ENCODE results near the gene NUBPL.

DNA sequence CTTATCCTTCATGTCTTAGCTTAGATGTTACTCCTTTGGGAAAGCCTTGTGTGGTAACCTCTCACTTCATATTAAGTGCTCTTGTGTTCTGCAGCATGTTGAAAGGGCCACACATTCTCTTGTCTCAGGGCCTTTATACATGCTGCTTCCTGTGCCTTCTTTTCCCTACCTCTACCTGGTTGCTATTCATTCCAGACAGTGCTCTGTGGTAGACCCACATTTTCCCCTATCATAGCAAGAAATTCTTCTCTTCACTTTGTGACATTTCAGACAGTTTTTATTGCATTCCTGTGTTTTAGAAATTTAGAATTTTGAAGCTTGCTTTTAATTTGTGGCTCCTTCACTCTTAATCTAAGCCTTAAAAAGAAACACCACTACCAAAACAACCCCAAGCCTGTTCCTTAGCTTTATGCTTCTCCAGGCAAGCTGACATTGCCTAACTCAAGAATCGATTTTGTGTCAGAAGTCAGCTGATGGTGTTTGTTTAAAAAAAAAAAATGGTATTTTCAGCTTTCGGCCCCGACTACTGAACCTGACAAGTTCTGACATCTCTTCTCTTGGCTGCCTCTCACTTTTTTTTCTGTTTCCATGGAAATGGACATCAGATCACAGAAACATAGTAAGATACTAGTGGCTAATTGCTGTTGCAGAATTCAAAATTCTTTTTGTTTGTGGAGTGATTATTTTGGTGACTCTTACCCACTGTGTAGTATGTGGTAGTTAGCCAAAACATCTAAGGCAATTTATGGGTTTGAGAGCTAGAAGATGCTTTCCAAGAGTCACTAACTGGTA is 156.3 kb downstream of the NUBPL start:
- no peak for TF ChIP-seq CREB1 (CRISPR knock-in tag; IDR thresholded peaks at IDR 0.05)
- no peak for TF ChIP-seq CTCF (IDR thresholded peaks at IDR 0.05)
- TF ChIP-seq CDX4 (CRISPR knock-in tag; IDR thresholded peaks at IDR 0.05; ENCODE audit: borderline replicate concordance), result no peak
- no peak for TF ChIP-seq HMGXB4 (CRISPR knock-in tag; IDR thresholded peaks at IDR 0.05)
- TF ChIP-seq, protein P1, sequence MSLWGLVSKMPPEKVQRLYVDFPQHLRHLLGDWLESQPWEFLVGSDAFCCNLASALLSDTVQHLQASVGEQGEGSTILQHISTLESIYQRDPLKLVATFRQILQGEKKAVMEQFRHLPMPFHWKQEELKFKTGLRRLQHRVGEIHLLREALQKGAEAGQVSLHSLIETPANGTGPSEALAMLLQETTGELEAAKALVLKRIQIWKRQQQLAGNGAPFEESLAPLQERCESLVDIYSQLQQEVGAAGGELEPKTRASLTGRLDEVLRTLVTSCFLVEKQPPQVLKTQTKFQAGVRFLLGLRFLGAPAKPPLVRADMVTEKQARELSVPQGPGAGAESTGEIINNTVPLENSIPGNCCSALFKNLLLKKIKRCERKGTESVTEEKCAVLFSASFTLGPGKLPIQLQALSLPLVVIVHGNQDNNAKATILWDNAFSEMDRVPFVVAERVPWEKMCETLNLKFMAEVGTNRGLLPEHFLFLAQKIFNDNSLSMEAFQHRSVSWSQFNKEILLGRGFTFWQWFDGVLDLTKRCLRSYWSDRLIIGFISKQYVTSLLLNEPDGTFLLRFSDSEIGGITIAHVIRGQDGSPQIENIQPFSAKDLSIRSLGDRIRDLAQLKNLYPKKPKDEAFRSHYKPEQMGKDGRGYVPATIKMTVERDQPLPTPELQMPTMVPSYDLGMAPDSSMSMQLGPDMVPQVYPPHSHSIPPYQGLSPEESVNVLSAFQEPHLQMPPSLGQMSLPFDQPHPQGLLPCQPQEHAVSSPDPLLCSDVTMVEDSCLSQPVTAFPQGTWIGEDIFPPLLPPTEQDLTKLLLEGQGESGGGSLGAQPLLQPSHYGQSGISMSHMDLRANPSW (CRISPR knock-in tag; conservative IDR thresholded peaks at IDR 0.05; ENCODE audit: low read depth), result no peak
- TF ChIP-seq IRF2 (CRISPR knock-in tag; IDR thresholded peaks at IDR 0.05; ENCODE audit: borderline replicate concordance, low read depth), result no peak
- no peak for TF ChIP-seq MYBL2 (CRISPR knock-in tag; IDR thresholded peaks at IDR 0.05)
- no peak for TF ChIP-seq ZNF138 (CRISPR knock-in tag; conservative IDR thresholded peaks at IDR 0.05)
- no peak for TF ChIP-seq ETV6 (CRISPR knock-in tag; IDR thresholded peaks at IDR 0.05)
- no peak for TF ChIP-seq ATF3 (CRISPR knock-in tag; conservative IDR thresholded peaks at IDR 0.05)
- no peak for TF ChIP-seq SMAD3 (CRISPR knock-in tag; IDR thresholded peaks at IDR 0.05; ENCODE audit: borderline replicate concordance)
- TF ChIP-seq, protein P2, sequence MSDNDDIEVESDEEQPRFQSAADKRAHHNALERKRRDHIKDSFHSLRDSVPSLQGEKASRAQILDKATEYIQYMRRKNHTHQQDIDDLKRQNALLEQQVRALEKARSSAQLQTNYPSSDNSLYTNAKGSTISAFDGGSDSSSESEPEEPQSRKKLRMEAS (CRISPR knock-in tag; IDR thresholded peaks at IDR 0.05), result no peak
- TF ChIP-seq ZNF121 (CRISPR knock-in tag; IDR thresholded peaks at IDR 0.05), result no peak

All from WTC11 (cell line).